Activated CD4-positive, alpha-beta T cell treated with anti-CD3 and anti-CD28 coated beads, Interleukin-2, amount 50 U/mL, for 24 hours (primary cell): Measurements from ENCODE around the gene STK10.

ENCODE experiments used
- DNase-seq, 2 donors: peaks; one replicate each; pipeline ENCODE4 v3.0.0-alpha.2; 2020; ENCODE audit warnings: low read depth in 1 of 2, low spot score in 1 of 2

The STK10 gene

DNA sequence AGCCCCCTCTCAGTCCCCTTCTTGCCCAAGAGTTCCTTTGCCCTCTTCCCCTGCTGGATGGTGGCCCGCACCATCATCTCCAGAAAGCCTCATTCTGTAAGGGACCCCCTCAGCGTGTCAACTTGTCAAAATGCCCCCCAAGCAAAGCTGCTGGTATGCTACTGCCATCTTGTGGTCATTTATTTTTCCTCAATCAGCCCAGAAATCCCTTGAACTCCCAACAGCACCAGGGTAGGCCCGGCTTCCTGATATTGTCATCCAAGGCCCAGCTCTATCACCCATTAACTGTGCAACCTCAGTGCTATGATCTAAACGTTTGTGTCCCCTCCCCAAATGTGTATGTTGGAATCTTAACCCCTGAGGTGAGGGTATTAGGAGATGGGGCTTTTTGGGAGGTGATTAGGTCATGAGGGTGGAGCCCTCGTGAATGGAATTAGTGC lies 128.3 kb downstream of the STK10 start:
- DNase-seq, result no peak

DNA sequence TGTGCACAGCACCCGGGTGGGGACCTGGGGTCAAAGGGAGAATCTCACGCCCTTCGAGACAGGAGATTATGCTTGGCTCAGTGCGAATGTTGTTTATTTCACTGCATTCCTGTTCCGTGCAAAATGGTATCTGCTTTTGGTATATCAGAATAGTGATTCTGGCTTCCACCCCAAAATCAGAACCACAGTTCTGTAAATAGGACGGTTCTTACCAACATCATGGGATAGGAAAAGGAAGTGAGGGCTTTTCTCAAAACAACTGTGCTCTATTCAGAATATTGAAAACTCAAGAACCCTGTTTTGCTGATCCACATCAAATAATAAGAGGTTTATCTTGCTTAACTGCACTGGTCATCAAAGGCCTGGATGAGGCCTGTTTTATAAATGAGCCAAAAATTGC lies 129.9 kb downstream of the STK10 start:
- DNase-seq, result no peak

DNA sequence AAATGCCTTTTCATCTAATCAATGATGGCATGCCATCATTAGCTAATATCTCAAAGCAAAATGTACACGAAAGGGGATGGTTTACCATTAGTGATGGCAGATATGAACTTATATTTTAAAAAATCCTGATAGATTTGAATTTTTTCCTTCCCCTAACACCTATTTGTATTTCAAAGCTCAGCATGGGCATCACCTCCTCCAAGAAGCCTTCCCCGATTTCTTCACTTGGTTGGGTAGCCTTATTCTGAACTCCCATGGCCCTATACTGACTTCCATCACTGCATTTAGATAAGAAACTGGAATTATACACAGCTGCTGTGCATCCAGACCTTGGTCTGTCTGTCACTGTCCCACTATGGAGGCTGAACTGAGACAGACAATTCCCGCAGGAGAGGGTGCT lies 132.0 kb downstream of the STK10 start:
- DNase-seq, result no peak

DNA sequence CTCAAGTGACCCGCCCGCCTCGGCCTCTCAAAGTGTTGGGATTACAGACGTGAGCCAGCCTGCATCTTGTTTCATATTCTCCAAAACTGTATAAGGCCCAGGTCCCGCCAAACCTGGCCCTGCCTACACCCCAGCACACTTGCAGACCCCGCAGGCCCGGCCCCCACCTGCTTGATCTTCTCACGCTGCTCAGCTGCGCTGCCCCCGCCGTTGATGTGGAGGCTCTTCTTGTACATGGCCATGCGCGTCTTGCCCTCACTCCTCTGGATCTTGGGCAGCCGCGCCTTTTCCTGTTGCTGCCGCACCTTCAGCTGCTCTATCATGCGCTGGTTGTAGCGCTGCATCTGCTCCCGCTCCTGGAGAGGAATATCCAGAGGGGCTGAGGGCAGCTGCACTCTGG lies 132.6 kb downstream of the STK10 start:
- DNase-seq, result no peak

DNA sequence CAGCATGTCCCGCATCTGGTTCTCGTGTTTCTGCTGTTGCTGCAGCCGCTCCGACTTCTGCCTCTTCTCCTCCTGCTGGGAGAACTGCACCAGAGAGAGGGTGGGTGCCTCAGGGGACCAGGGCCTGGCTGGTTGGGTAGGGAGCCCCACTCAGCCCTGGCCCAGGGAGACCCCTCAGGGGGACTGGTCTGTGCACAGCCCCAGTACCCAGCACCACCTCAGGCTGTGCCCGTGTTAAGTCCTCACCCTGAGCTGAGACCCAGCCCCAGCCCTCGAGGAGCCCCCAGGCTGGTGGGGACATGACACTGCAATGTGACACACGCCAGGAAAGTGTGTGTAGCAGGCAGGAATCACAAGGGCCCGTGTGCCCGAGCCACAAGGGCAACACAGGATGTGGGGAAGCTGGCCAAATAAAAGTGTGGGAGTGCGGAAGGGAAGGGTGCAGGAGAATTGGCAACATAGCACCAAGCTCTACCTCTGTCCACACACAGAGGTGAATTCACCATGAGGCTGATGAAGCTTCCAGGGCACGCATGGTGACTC lies 133.3 kb downstream of the STK10 start:
- DNase-seq, result no peak

DNA sequence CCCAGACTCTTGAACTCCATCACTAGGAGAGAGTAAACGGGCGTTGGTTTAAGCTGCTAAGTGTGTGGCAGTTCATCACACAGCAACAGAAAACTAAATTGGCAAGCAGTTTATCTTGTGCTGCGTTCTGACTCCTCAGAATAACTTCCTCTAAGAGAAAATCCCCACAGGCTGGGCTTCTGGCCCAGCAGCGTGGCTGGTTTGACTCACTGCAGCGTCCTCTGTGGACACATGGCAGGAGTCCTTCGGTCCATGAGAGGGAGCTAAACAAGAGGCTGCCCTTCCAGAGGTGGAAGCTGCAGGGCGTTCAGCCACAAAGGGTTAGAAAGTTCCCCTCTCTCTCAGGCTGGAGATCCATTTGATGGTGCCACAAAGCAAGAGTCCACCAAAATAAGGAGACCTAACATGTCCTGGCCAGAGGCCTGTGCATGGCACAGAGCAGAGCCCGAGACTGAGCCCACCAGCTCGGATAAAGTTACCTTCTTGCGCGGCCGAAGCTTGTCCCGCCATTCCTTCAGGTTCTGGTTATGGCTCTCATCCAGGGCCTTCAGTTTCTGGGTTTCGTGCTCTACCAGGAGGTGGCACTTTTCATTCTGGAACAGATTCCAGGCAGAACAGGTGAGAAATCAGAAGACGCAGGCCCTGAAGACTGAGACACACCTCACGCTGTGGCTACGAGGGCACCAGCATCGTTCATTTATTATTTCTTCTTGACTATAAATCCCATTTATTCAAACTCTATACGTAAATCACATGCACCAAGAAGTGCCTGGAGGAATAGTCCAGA lies 135.4 kb downstream of the STK10 start:
- no peak for DNase-seq

DNA sequence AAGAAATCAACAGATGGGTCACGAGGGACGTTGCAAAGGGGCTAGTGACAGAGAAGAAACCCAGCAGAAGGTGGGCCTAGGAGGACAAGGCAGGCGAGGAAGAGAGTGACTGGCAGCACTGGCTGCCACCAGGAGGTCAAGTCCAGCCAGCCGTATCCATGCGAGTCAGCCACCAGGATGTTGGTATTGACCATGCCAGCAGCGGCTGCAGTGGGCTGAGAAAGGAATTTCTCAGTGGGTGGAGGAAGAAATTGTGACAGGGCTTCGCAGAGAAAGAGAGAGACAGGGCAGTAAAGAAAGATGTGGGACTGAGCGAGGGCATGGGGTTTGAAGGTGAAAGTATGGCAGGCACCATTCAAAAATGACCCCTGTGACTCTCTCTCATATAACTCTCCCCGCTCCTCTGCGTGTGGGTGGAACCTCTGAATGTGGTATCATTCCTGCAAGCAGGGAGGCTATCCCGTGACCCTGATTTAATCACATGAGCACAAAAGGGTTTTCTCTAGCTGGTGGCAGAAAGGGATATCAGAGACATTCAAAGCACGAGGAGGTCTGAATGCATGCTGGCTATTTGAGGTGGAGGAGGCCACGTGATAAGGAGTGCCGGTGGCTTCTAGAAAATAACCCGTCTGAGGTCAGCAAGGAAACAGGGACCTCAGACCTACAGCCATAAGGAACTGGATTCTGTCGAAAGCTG lies 136.2 kb downstream of the STK10 start:
- DNase-seq, result no peak

DNA sequence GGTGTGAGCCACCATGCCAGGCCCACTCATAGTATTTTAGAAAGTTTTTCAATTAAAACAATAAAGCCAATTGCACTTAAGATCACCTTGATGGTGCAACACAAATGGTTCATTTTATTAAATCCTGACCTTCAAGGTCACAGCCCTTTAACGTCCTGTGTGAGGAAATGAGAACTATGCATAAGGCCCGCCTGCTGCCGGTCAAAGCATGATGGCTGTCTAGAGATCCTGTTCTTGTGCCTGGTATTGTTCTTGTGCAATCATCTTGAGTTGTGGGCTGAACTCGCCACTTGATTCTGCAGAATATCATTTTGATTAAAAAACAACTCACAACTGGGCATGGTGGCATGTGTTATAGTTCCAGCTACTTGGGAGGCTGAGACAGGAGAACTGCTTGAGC lies 137.9 kb downstream of the STK10 start:
- DNase-seq, result no peak

DNA sequence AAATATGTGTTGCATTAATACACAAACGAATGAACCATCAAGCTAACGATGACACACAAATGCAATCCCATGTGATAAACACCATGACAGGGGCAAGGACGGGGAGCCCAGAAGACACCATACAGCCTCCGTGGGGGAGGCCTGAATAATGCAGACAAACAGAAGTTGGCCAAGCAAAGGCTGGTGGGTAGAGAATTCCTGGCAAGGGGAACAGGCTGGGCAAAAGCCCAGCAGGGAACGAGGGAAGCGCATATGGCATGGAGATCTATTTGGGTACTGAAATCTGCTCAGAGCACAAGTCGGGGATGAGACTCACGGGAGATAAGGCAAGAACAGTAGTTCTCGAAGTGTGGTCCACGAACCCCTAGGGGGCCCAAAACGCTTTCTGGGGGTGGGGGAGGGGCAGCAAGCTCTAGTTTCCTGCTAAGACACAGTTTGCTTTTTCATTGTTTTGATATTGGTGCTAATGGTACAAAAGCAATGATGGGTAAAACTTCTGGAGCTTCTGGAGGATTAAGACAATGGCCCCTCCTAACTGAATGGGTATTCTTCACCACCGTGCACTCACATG lies 138.7 kb downstream of the STK10 start:
- no peak for DNase-seq

DNA sequence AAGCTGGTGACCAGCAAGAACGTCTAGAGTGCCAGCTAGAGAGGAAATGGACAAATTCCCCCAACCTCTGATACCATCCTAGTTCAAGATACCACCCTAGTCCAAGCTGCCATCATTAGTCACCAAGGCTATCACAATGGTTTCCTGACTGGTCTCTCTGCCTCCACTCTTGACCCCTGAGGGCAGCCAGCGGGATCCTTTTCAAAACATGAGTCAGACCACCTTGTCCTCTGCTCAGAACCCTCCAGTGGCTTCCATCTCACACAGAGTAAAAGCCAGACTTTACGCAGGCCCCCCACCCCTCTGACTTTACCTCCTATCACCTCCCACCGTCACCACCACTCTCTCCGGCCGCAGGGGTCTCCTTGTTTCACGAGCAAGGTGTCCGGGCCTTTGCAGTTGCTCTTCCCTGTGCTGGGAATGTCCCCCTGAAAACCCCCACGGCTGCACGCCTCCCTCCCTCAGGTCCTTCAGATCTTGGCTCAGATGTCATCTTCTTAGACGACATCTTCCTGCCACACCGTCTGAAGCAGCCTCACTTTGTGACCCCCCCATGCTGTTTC lies 139.4 kb downstream of the STK10 start:
- DNase-seq, result no peak

DNA sequence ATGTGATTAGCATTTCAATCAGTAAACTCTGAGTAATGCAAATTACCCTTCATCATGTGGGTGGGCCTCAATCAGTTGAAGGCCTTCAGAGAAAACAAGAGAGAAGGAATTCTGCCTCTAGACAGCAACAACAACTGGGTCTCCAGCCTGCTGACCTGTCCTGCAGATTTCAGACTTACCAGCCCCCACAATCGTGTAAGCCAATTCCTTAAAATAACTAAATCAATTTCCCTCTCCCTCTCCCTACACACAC lies 139.9 kb downstream of the STK10 start:
- DNase-seq, result no peak

DNA sequence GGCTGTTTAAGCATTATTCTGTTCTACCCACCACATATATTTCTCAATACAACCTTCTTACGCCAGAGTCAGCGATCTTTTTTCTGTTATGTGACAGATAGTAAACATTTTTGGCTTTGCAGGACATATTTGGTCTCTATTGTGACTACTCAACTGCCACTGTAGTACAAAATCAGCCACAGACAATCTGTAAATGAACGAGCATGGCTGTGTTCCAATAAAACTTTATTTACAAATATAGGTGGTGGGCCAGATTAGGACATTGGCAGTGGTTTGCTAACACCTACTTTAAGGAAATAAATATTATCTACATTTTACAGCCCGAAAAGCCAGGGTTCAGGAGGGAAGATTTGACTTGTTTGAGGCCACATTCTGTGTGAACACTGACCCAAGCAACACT lies 141.4 kb downstream of the STK10 start:
- no peak for DNase-seq

DNA sequence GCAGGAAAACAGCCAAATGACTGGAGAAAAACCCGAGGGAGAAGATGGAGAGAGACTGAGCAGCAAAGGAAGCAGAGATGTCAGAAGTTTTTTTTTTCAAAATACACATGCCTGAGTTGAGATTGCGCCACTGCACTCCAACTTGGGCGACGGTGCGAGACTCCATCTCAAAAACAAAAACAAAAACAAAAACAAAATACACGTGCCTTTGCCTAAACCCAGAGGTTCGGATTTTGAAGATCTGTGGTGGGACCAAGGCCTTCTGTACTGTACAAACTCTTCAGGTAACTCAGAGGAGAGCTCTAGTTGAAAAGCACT lies 142.8 kb downstream of the STK10 start:
- no peak for DNase-seq

DNA sequence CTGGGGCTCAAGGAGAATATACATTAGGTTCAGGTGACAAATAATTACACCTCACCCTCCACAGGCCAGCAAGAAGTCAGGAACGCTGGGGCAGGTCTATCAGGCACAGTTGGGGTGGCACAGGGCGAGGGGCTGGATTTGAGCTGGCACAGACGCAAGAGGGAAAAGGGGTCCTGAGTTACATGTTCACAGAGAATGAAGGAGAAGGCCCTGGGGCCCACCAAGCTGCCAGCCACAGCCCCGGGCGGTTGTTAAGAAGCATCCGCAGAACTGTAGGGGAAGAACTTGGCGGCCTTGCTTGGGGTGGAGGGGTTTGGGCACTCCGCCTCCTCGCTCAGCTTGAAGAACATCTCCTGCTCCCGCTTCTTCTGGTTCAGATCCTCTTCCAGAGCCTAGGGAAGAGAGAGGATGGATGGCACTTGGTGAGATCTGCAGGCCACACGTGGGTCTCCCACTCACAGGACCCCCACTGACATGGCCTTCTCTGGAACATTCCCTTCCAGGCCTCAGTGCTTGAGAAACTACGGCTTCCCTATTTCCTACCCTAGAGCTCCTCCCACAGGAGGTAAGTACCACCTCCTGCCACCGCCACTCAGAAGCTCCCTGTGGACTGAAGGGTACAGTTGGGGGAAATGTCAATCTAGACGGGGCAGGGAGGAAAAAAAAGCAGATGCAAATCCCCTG lies 143.3 kb downstream of the STK10 start:
- no peak for DNase-seq

DNA sequence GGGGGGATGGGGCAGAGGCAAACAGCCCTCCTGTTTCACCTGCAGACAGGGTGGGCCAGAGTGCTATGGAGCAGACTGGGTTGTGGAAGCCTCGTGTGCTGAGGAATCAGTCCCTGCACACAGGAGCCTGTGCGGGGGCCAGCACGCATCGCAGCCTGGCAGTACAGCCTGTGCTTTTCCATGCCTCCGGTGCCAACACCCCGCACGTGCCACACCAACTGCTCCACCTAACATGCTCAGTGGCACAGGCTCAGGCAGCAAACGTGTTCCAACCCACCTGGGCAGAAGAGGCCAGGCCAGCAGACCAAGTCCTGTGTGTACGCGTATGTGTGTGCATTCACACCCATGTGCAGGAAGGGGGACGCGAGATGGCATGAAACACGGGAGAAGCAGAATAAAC lies 144.2 kb downstream of the STK10 start:
- no peak for DNase-seq

DNA sequence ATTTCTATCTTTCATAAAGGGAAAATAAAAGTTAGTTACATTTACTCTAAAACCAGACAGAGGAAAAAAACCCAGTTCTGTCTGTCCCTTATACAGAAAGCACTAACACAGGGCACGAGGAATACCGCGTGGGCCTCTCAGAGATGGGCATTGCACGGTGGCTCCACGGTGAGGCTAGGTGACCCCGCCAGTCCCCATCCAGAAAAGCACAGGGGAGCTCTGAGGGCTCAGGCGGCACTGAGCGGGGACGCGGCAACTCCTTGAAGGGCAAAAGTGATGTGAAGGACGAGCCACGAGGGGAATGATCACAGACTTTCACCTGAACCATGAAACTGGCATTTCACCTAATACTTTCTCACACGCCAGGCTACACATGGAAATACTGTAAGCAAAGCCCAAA lies 145.8 kb downstream of the STK10 start:
- DNase-seq, result no peak

DNA sequence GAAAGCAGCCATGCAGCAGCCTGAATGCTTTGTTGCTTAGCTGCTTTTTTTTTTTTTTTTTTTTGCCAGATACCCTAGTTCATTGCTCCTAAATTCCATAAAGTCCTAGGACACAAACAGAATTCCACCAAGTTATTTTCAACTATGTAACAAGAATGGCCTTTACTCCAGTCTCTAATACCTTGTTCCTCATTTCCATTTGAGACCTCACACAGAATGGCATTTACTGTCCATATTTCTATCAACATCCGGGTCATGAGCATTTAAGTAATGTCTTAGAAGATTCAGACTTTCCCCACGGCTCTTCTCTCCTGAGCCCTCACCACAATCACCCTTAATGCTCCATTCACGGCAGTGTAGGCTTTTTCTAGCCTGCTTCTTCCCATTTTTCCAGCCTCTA lies 149.9 kb downstream of the STK10 start:
- no peak for DNase-seq

DNA sequence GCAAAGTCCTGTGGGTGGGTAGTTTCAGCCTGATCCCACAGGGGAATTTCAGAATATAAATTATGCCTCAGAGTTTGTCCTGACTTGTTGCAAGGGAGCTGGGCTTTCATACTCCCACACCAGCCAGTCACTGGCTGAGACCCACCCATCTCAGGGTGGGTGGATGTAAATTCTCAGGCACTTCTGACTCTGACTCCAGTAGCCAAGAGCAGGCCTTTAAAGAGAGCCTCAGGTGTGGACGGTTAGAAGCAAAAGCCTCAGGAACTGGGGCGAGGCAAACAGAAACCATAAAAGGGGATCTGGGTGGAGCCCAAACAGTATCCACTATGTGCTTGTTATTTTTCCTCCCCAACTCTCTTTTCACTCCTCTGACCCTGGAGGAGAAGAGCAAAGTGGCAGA lies 153.0 kb downstream of the STK10 start:
- no peak for DNase-seq

DNA sequence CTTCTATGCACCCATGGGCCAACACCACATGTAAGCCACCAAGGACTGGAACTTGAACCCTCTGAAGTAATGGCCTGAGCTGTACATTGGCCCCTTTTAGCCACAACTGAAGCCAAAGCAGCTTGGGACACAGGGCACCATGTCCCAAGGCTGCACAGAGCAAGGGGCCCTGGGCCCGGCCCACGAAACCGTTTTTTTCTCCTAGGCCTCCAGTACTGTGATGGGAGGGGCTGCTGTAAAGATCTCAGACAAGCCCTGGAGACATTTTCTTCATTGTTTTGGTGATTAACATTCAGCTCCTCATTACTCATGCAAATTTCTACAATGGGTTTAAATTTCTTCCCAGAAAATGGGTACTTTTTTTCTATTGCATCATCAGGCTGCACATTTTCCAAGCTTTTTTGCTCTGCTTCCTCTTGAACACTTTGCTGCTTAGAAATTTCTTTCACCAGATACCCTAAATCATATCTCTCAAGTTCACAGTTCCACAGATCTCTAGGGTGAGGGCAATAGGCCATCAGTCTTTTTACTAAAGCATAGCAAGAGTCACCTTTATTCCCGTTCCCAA lies 156.0 kb downstream of the STK10 start:
- DNase-seq, result no peak

DNA sequence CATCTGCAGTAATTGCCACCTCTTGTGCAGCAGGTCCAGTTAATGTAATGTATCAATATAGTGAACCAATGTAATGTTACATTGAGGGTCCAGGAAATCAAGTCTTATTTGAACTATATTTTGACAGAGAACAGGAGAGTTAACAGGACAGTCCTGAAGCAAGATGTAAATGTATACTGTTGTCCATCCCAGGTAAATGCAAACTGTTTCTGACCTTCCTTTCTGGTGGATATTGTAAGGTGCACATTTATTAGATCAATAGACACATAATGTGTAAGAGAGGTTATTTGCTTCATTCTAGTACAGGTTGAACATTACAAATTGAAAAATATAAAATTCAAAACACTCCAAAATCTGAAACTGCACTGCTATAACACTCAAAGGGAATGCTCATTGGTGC lies 158.1 kb downstream of the STK10 start:
- DNase-seq, result no peak

DNA sequence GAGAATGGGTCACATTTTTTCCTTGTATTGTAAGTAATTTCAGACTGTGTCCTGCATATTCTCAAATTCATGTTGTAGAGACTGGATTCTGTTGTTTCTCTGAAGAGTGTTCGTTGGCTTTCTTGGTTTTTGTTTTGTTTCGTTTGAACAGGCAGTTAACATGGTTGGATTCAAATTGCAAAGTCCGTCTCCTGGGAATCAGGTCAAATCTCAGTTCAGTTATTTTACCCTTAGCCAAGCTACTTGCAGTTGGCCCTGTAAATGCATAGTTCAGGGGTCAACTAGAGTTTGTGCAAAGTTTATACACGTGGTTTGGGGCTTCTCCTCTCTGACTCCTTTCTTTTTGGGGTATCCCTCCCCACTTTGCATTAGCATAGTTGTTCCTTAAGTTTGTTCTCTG lies 159.9 kb downstream of the STK10 start:
- DNase-seq, result no peak
